ENCODE results near the gene MYO5B. TPM values are rescaled to one million over a fixed set of nuclear protein-coding genes. Genes with fewer than 3 reads are reported as not detected.

Gene MYO5B
- total and polyA plus RNA-seq, 10 of the 15 experiments (the other 5 are each of a cell fraction or from before 2014, with no cell fraction given), result 2.5 to 4.5 (median 3.3) TPM

DNA sequence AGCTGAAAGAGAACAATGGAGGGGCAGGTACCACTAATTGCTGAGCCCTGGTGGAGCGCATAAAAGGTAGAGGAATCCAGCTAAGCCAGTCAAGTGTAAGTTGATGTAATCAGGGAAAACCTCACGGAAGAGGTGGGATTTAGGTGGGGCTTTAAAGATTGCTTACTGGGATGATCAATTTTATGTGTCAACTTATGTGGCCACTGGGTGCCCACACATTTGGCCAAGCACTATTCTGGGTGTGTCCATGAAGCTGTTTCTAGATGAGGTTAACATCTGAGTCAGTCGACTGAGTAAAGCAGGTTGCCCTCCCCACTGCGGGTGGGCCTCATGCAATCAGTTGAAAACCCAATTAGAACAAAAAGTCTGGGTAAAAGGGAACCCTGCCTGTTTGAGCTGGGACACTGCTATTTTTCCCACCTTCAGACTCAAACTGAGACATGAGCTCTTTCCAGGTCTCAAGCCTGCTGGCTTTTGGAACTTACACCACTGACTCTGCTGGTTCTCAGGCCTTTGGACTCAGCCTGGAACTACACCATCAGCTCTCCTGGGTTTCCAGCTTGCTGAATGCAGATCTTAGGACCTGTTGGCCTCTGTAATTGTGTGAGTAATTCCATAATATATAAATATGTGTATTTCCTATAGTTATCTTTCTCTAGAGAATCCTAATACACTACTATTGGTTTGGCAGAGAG is 67.3 kb downstream of the MYO5B start:
- TF ChIP-seq SIX5 (IDR thresholded peaks at IDR 0.05; ENCODE audit: low read depth, low read length, severe bottlenecking) (no peak), PAX8 (IDR thresholded peaks at IDR 0.05) (no peak), JUND (IDR thresholded peaks at IDR 0.05; ENCODE audit: low read depth, low read length) (no peak)
- TF ChIP-seq, protein P1, sequence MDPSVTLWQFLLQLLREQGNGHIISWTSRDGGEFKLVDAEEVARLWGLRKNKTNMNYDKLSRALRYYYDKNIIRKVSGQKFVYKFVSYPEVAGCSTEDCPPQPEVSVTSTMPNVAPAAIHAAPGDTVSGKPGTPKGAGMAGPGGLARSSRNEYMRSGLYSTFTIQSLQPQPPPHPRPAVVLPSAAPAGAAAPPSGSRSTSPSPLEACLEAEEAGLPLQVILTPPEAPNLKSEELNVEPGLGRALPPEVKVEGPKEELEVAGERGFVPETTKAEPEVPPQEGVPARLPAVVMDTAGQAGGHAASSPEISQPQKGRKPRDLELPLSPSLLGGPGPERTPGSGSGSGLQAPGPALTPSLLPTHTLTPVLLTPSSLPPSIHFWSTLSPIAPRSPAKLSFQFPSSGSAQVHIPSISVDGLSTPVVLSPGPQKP (IDR thresholded peaks at IDR 0.05; ENCODE audit: low read depth, low read length), result no peak
- TF ChIP-seq, protein P2, sequence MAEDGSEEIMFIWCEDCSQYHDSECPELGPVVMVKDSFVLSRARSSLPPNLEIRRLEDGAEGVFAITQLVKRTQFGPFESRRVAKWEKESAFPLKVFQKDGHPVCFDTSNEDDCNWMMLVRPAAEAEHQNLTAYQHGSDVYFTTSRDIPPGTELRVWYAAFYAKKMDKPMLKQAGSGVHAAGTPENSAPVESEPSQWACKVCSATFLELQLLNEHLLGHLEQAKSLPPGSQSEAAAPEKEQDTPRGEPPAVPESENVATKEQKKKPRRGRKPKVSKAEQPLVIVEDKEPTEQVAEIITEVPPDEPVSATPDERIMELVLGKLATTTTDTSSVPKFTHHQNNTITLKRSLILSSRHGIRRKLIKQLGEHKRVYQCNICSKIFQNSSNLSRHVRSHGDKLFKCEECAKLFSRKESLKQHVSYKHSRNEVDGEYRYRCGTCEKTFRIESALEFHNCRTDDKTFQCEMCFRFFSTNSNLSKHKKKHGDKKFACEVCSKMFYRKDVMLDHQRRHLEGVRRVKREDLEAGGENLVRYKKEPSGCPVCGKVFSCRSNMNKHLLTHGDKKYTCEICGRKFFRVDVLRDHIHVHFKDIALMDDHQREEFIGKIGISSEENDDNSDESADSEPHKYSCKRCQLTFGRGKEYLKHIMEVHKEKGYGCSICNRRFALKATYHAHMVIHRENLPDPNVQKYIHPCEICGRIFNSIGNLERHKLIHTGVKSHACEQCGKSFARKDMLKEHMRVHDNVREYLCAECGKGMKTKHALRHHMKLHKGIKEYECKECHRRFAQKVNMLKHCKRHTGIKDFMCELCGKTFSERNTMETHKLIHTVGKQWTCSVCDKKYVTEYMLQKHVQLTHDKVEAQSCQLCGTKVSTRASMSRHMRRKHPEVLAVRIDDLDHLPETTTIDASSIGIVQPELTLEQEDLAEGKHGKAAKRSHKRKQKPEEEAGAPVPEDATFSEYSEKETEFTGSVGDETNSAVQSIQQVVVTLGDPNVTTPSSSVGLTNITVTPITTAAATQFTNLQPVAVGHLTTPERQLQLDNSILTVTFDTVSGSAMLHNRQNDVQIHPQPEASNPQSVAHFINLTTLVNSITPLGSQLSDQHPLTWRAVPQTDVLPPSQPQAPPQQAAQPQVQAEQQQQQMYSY (CRISPR knock-in tag; IDR thresholded peaks at IDR 0.05), result no peak
- TF ChIP-seq, protein P3, sequence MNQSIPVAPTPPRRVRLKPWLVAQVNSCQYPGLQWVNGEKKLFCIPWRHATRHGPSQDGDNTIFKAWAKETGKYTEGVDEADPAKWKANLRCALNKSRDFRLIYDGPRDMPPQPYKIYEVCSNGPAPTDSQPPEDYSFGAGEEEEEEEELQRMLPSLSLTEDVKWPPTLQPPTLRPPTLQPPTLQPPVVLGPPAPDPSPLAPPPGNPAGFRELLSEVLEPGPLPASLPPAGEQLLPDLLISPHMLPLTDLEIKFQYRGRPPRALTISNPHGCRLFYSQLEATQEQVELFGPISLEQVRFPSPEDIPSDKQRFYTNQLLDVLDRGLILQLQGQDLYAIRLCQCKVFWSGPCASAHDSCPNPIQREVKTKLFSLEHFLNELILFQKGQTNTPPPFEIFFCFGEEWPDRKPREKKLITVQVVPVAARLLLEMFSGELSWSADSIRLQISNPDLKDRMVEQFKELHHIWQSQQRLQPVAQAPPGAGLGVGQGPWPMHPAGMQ (IDR thresholded peaks at IDR 0.05; ENCODE audit: borderline replicate concordance), result no peak
- Histone ChIP-seq H3K4me3 (no peak overlapping the region), H3K36me3 (ENCODE audit: control insufficient read depth in 2 of 2, insufficient read depth in 2 of 2, low read length in 1 of 2) (no peaks in the 10 kb centered on the region), H3K9ac (ENCODE audit: control insufficient read depth, insufficient read depth, low read length) (no peak overlapping the region), H2AFZ (ENCODE audit: control insufficient read depth, low read depth, low read length) (no peak overlapping the region), H3K27ac (ENCODE audit: control insufficient read depth, insufficient read depth) (no peak overlapping the region), H3K79me2 (ENCODE audit: control insufficient read depth, insufficient read depth, low read length) (no peaks in the 10 kb centered on the region), H3K4me1 (ENCODE audit: control insufficient read depth, insufficient read depth, low read length) (no peaks in the 10 kb centered on the region), H3K27me3 (replicated peaks in 1 of 2; ENCODE audit: control insufficient read depth in 2 of 2, insufficient read depth in 2 of 2, low read length in 1 of 2) (no peaks in the 10 kb centered on the region), H4K20me1 (ENCODE audit: control insufficient read depth, insufficient read depth) (no peaks in the 10 kb centered on the region), H3K9me3 (replicated peaks; ENCODE audit: control insufficient read depth, insufficient read depth, low read length) (no peaks in the 10 kb centered on the region), H3K4me2 (ENCODE audit: control insufficient read depth, insufficient read depth) (no peak overlapping the region)
- SMC1A ChIA-PET (ENCODE audit: uncharacterized antibody, unreplicated experiment), result interaction anchor here (0.7 to 7.7 kb wide), 13 partner anchors 12 to 230 kb away, joined by 3 to 107 read pairs (median 4); no protein-coding TSS in a partner anchor
- ATAC-seq (no peak), DNase-seq (ENCODE audit: low read depth, low spot score) (no peak), FAIRE-seq (no peak)
- RAD21 ChIA-PET (ENCODE audit: unreplicated experiment), result interaction anchor here (0.8 to 2.5 kb wide), 12 partner anchors 9 to 229 kb away, joined by 3 to 10 read pairs (median 4); partner anchors contain the start of gene MYO5B
- CTCF ChIA-PET, result interaction anchor here (0.5 to 4.7 kb wide), 4 partner anchors 8 to 623 kb away, joined by 3 to 16 read pairs (median 9); partner anchors contain the start of gene MYO5B
- no TSS peak for BruUV-seq (replicated peaks)
- 17% methylated on average over 4 of the region's 4 CpGs for WGBS (ENCODE audit: insufficient coverage, insufficient replicate concordance, low lambda C conversion rate, missing lambda C conversion rate)
- in situ Hi-C loops (cut with MboI) (no loop called here), intact Hi-C loops (cut with micrococcal nuclease; ENCODE audit: unreplicated experiment) (no loop called here)
- POLR2A ChIA-PET, result interaction anchor here (0.8 to 5.0 kb wide), 7 partner anchors 8 to 64 kb away, joined by 3 to 20 read pairs (median 5); no protein-coding TSS in a partner anchor
